Parathyroid adenoma (tissue), 2 donors: ENCODE measurements around the gene RASA3.
"Not testable (repeated sequence)": the region's sequence is repeated elsewhere in the genome, so short reads cannot be mapped to it uniquely, and the experiment has no call there.

Experiments
- H2AFZ ChIP-seq: fragments of 300-600 bp; sonication (generic); one replicate; pipeline ENCODE4 v1.7.0; 2017; ENCODE audit warnings: antibody characterized with exemption, mild to moderate bottlenecking
- H3K27ac ChIP-seq: fragments of 300-600 bp; sonication (generic); one replicate; pipeline ENCODE4 v1.7.0; 2017
- H3K27me3 ChIP-seq: fragments of 300-600 bp; sonication (generic); one replicate; pipeline ENCODE4 v1.7.0; 2017; ENCODE audit warnings: low read length; ENCODE audit not compliant: control insufficient read depth, insufficient read depth
- H3K36me3 ChIP-seq: fragments of 300-600 bp; sonication (generic); one replicate; pipeline ENCODE4 v1.7.0; 2017; ENCODE audit warnings: low read length; ENCODE audit not compliant: control insufficient read depth, insufficient read depth
- H3K4me1 ChIP-seq: fragments of 300-600 bp; sonication (generic); one replicate; pipeline ENCODE4 v1.7.0; 2017; ENCODE audit warnings: control low read depth
- H3K4me2 ChIP-seq: fragments of 300-600 bp; sonication (generic); one replicate; pipeline ENCODE4 v1.7.0; 2017; ENCODE audit warnings: low read length
- H3K4me3 ChIP-seq: fragments of 300-600 bp; sonication (generic); one replicate; pipeline ENCODE4 v1.7.0; 2017; ENCODE audit warnings: low read depth, low read length
- H3K79me2 ChIP-seq: fragments of 300-600 bp; sonication (generic); one replicate; pipeline ENCODE4 v1.7.0; 2017; ENCODE audit warnings: control low read depth
- H3K9ac ChIP-seq: fragments of 300-600 bp; sonication (generic); one replicate; pipeline ENCODE4 v1.7.0; 2017; ENCODE audit warnings: mild to moderate bottlenecking
- H3K9me3 ChIP-seq: fragments of 300-600 bp; sonication (generic); one replicate; pipeline ENCODE4 v1.7.0; 2017; ENCODE audit warnings: low read length; ENCODE audit not compliant: control insufficient read depth
- TF ChIP-seq, protein P1 (sequence below): fragments of 300-600 bp; sonication (generic); IDR thresholded peaks from one replicate; pipeline ENCODE4 v1.7.0; 2017; ENCODE audit warnings: antibody characterized with exemption, mild to moderate bottlenecking
- donor health status: primary hyperparathyroidism.

RASA3 gene

DNA sequence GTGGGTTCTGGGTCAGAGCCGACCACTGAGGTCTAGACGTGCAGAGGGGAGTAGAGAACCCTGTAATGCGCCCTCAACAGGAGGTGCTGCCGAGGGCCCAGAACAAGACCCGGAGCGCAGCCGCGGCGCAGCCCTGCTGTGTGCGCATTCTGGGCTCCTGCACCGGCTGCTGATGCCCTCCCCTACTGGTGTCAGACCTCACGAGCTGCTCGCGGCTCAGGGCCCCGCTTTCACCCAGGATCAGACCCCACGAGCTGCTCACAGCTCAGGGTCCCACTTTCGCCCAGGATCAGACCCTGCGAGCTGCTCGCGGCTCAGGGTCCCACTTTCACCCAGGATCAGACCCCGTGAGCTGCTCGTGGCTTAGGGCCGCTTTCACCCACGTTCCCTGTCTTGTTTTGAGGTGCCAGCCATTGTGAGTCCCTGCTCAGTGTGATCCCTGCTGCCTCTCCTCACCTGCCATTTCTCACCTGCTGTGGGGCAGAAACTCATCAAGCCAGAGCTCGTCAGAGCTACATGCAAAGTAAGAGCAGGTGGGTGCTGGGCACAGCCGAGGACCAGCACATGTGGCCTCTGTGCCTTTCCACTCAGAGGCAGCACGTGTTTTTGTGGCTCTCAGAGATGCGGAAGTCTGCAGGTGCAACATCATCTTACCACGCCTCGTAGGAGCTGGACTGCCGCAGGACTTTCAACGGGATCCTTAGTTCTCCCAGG, 111.5 kb downstream of the RASA3 start:
- no peak overlapping the region for H3K4me3 ChIP-seq
- H3K9ac ChIP-seq = no peak overlapping the region
- H3K27me3 ChIP-seq = no peaks in the 10 kb centered on the region
- H3K4me1 ChIP-seq = no peaks in the 10 kb centered on the region
- no peak overlapping the region for H3K4me2 ChIP-seq
- no peaks in the 10 kb centered on the region for H3K79me2 ChIP-seq
- TF ChIP-seq, protein P1, sequence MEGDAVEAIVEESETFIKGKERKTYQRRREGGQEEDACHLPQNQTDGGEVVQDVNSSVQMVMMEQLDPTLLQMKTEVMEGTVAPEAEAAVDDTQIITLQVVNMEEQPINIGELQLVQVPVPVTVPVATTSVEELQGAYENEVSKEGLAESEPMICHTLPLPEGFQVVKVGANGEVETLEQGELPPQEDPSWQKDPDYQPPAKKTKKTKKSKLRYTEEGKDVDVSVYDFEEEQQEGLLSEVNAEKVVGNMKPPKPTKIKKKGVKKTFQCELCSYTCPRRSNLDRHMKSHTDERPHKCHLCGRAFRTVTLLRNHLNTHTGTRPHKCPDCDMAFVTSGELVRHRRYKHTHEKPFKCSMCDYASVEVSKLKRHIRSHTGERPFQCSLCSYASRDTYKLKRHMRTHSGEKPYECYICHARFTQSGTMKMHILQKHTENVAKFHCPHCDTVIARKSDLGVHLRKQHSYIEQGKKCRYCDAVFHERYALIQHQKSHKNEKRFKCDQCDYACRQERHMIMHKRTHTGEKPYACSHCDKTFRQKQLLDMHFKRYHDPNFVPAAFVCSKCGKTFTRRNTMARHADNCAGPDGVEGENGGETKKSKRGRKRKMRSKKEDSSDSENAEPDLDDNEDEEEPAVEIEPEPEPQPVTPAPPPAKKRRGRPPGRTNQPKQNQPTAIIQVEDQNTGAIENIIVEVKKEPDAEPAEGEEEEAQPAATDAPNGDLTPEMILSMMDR = no peak
- H3K27ac ChIP-seq = no peak overlapping the region
- H3K36me3 ChIP-seq = no peaks in the 10 kb centered on the region
- no peak overlapping the region for H2AFZ ChIP-seq
- H3K9me3 ChIP-seq = no peaks in the 10 kb centered on the region

DNA sequence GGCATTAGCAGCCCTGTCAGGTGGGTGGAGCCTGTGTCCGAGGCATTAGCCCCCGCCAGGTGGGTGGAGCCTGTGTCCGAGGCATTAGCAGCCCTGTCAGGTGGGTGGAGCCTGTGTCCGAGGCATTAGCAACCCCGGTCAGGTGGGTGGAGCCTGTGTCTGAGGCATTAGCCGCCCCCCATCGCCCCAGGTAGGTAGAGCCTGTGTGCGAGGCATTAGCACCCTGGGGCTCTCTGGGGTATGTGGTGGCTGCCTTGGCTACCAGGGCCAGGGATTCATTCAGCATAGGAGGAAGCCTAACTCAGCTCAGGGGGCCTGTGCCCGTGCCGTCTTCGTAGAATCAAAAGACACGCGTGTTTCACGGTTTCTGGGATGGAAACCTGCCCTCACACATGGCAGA, 112.3 kb downstream of the RASA3 start:
- not testable (repeated sequence) for H3K27ac ChIP-seq, H3K4me1 ChIP-seq, H3K9ac ChIP-seq, H3K9me3 ChIP-seq, H3K4me2 ChIP-seq, H3K4me3 ChIP-seq, H3K27me3 ChIP-seq, H2AFZ ChIP-seq, H3K79me2 ChIP-seq, H3K36me3 ChIP-seq

DNA sequence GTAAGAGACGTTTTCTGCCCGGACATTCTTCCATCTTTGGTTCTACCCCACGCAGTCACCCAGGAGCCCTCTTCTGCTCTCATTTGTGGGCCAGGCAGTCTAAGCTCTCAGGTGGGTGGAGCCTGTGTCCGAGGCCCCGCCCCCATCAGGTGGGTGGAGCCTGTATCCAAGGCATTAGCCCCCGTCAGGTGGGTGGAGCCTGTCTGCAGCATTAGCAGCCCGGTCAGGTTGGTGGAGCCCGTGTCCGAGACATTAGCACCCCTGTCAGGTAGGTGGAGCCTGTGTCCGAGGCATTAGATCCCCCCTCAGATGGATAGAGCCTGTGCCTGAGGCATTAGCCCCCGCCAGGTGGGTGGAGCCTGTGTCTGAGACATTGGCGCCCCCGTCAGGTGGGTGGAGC, 113.1 kb downstream of the RASA3 start:
- no peak overlapping the region for H3K4me3 ChIP-seq
- no peak overlapping the region for H3K4me2 ChIP-seq
- no peaks in the 10 kb centered on the region for H3K36me3 ChIP-seq
- no peaks in the 10 kb centered on the region for H3K4me1 ChIP-seq
- H3K27me3 ChIP-seq = no peaks in the 10 kb centered on the region
- H3K9me3 ChIP-seq = no peaks in the 10 kb centered on the region
- H3K9ac ChIP-seq = no peak overlapping the region
- no peak overlapping the region for H2AFZ ChIP-seq
- H3K79me2 ChIP-seq = no peaks in the 10 kb centered on the region
- H3K27ac ChIP-seq = no peak overlapping the region
- TF ChIP-seq, protein P1 = no peak

DNA sequence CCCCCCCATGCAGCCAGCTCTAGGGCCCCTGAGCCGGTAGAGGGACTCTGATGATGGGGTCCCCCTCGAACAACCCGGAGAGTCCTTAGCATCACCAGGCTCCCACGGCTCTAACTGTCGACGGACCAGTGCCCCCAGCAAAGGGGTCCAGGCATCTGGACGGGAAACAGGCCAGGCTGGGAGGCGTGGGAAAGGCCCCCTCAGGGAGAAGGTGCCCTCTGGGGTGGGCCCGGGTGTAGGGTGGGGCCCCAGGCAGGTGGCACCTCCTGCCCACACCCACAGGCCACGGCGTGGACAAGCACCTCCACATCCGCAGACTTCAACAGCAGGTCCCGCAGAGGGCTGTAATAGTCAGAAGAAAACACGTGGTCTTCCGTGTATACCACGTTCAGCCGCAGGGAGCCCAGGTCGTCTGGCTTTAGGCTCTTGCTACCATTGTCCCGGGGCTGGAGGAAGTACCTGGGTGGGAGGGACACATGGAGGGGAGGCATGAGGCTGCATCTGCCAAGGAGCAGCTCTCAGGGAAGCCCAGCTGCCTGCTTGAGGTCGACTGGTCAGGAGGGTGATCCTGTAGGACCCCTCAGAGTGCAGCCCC, 113.9 kb downstream of the RASA3 start:
- H3K9me3 ChIP-seq = no peaks in the 10 kb centered on the region
- no peak overlapping the region for H3K27ac ChIP-seq
- H3K4me1 ChIP-seq = no peaks in the 10 kb centered on the region
- H3K9ac ChIP-seq = no peak overlapping the region
- H3K27me3 ChIP-seq = no peaks in the 10 kb centered on the region
- no peaks in the 10 kb centered on the region for H3K36me3 ChIP-seq
- H3K79me2 ChIP-seq = no peaks in the 10 kb centered on the region
- no peak overlapping the region for H3K4me3 ChIP-seq
- TF ChIP-seq, protein P1 = no peak
- no peak overlapping the region for H3K4me2 ChIP-seq
- H2AFZ ChIP-seq = no peak overlapping the region

DNA sequence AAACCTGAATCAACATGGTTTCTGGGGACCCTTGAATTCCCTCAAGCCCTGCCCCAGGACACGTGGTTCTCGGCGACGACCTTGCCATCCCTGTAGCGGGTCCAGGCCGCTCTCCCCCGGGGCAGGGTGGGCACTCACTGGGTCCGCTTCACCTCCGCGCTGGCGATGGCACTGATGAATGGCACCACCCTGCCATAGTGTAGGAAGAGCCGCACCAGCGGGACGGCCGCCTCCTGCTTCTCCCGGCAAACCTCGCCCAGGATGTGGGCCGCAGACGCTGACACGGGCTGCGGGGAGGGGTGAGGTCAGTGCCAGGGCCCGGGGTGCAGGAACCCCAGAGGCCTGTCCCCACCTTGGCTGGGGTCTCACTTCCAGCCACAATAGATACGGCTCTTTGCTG, 114.5 kb downstream of the RASA3 start:
- Histone ChIP-seq H3K9me3 (no peaks in the 10 kb centered on the region), H3K79me2 (no peaks in the 10 kb centered on the region), H3K27me3 (no peaks in the 10 kb centered on the region), H3K9ac (no peak overlapping the region), H3K4me1 (no peaks in the 10 kb centered on the region), H3K27ac (no peak overlapping the region), H3K36me3 (no peaks in the 10 kb centered on the region), H2AFZ (no peak overlapping the region), H3K4me2 (no peak overlapping the region), H3K4me3 (no peak overlapping the region)
- TF ChIP-seq, protein P1 = no peak
